Measurements from ENCODE around the gene PKLR.

PKLR gene

DNA sequence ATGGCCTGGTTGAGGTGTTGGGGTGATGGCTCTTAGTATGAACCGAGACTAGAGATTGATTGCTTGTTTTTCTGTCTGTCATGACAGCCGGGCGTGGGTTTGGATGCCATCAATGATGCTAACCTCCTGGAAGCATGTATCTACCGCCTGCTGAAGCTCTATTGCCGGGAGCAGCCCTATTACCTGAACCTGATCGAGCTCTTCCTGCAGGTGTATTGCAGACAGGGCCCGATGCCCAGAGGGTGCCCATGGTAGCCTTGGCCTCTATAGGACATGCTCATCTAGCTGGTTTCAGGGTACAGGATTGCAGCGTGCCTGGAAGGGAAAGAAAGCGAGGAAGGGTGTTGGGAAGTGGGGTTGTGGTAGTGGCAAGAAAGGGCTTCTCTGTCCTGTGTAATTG is 16.8 kb upstream of the PKLR start:
- H3K9ac ChIP-seq (ENCODE audit: low read length) = no peak overlapping the region
- H3K27me3 ChIP-seq (ENCODE audit: control insufficient read depth, insufficient read depth, low read length) = peaks cover 9% of the 10 kb centered on the region; the same call in 1 of the 2 replicates
- no peaks in the 10 kb centered on the region for H3K9me3 ChIP-seq (ENCODE audit: control insufficient read depth, insufficient read depth, low read depth, low read length)
- peaks cover 58% of the 10 kb centered on the region for H3K36me3 ChIP-seq (ENCODE audit: control insufficient read depth, insufficient read depth, low read length)
- H3K4me1 ChIP-seq (ENCODE audit: control insufficient read depth, insufficient read depth, low read length) = peaks cover 21% of the 10 kb centered on the region
- no peak overlapping the region for H3K4me3 ChIP-seq (ENCODE audit: low read depth, low read length)
- H3K27ac ChIP-seq (ENCODE audit: low read depth, low read length) = no peak overlapping the region

DNA sequence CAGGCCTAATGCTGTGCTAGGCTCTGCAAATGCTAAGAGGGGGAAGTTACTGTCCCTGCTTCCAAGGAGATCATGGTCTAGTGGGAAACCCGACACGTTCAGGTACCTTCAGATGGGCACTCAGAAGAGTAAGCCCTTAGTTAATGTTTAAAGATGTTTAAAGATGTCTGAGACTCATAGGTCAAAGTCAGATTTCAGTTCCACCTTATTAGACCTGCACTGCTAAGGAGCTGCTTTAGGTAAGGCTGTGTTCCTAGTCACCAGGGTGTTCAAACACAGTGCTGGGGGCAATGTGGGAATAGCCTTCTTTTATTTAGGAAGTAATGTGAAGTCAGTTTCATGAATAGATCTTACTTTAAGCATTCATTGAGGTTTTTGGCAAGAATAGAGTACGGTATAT is 15.7 kb upstream of the PKLR start:
- peaks cover 14% of the 10 kb centered on the region for H3K4me1 ChIP-seq (ENCODE audit: control insufficient read depth, insufficient read depth, low read length)
- H3K36me3 ChIP-seq (ENCODE audit: control insufficient read depth, insufficient read depth, low read length) = peaks cover 68% of the 10 kb centered on the region
- no peak overlapping the region for H3K4me3 ChIP-seq (ENCODE audit: low read depth, low read length)
- no peak overlapping the region for H3K27ac ChIP-seq (ENCODE audit: low read depth, low read length)
- H3K27me3 ChIP-seq (ENCODE audit: control insufficient read depth, insufficient read depth, low read length) = peaks cover 6% of the 10 kb centered on the region; the same call in 1 of the 2 replicates
- no peaks in the 10 kb centered on the region for H3K9me3 ChIP-seq (ENCODE audit: control insufficient read depth, insufficient read depth, low read depth, low read length)
- H3K9ac ChIP-seq (ENCODE audit: low read length) = no peak overlapping the region

DNA sequence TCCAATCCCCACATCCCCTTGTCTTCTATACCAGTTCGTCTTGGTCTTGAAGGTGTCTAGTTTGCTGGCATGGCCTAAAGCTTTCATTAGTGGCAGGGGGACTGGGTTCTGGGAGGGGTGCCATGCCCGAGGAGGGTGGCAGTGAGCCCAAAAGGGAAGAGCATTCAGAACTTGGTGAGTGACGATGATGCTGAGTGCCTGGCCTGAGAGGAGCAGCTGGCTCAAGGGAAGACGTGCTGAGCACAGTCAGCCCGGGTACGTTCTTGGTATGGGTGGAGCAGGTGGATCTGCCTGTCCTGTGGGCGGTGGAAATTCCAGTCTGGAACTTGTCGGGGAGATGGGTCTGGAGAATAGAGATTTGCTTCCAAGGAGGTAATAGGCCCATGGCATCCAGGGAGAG is 12.0 kb upstream of the PKLR start:
- Histone ChIP-seq H3K27ac (ENCODE audit: low read depth, low read length) (no peak overlapping the region), H3K27me3 (ENCODE audit: control insufficient read depth, insufficient read depth, low read length) (no peaks in the 10 kb centered on the region), H3K9me3 (ENCODE audit: control insufficient read depth, insufficient read depth, low read depth, low read length) (no peaks in the 10 kb centered on the region), H3K4me3 (ENCODE audit: low read depth, low read length) (no peak overlapping the region), H3K36me3 (ENCODE audit: control insufficient read depth, insufficient read depth, low read length) (peaks cover 73% of the 10 kb centered on the region), H3K9ac (ENCODE audit: low read length) (no peak overlapping the region), H3K4me1 (ENCODE audit: control insufficient read depth, insufficient read depth, low read length) (peaks cover 8% of the 10 kb centered on the region)

DNA sequence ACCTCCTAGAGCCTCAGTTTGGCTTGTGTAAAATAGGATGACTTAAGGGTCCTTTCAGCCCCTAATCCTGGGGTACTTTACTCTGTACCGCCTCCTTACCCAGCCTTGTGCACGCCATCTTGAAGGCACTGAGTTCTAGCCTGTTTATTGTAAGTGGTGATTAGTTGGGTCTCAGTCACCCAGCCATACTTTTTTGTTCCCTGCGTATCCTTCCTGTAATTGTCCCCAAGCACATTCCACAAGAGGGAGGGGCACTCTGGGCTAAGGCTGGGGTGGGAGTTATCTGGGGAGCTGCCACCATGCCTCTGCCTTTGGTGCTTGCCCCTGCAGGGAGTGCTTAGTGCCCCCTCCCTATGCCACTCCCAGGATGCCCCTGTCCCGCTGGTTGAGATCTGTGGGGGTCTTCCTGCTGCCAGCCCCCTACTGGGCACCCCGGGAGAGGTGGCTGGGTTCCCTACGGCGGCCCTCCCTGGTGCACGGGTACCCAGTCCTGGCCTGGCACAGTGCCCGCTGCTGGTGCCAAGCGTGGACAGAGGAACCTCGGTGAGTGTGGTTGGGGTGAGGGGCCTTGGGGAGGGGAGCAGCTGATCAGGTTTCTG is 8.3 kb upstream of the PKLR start:
- peaks cover 13% of the 10 kb centered on the region for H3K4me1 ChIP-seq (ENCODE audit: control insufficient read depth, insufficient read depth, low read length)
- H3K27me3 ChIP-seq (ENCODE audit: control insufficient read depth, insufficient read depth, low read length) = no peaks in the 10 kb centered on the region
- peak overlapping the region; percentile 79 for H3K4me3 ChIP-seq (ENCODE audit: low read depth, low read length)
- H3K36me3 ChIP-seq (ENCODE audit: control insufficient read depth, insufficient read depth, low read length) = peaks cover 47% of the 10 kb centered on the region
- peak overlapping the region; percentile 94 for H3K9ac ChIP-seq (ENCODE audit: low read length)
- peak overlapping the region; percentile 80; the same call in 1 of the 2 replicates for H3K27ac ChIP-seq (ENCODE audit: low read depth, low read length)
- no peaks in the 10 kb centered on the region for H3K9me3 ChIP-seq (ENCODE audit: control insufficient read depth, insufficient read depth, low read depth, low read length)

DNA sequence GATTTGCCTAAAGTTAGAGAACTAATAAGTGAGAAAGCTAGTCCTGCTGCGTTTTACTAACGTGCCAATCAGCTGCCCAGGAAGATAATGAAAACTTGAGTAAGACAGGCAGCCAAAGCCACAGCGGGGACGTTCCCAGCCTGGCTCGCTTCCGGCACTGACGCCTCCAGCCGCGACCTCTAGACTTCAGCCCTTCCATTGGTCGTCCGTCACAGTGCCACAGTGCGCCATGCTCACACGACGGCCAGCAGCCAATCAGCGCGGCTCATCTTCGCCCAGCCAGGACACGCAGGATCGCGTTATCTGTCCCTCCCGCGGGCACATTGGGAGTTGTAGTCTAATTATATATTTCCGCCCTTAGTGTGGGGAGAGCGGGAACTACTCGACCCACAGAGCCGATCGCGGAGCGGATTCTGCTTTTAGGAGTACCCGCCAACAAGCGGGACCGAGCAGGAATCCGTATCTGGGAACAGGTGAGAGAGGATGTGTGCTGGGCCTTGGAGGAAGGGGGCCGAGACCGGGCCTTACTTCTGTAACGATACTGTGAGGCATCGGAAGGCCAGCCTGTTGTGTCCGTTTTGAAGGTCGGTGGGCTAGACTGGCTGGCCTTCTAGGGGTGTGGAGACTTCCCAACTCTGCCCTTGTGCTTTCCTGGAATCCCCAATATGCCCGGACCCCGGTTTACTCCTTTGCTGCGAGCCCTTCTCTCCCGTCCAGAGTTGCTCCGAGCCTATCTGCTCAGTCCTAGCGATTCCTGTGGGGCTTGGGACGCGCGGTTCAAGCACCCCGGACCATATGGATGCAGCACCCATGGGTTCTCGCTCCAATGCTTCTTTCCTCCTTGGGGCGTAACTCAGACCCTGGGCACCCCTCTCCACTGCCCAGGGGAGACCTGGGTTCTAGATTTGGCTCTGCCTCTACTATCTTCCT is 7.5 kb upstream of the PKLR start, which contains the start of gene FDPS:
TSS of gene FDPS (plus strand) at position 374 of the 930 bp plus-strand sequence. CDS start 924 bp downstream, outside the sequence.
- Histone ChIP-seq H3K27ac (ENCODE audit: low read depth, low read length) (peak within 1 kb of the TSS; percentile 80; the same call in 1 of the 2 replicates), H3K27me3 (ENCODE audit: control insufficient read depth, insufficient read depth, low read length) (no peaks in the 10 kb centered on the region), H3K9me3 (ENCODE audit: control insufficient read depth, insufficient read depth, low read depth, low read length) (no peaks in the 10 kb centered on the region), H3K4me1 (ENCODE audit: control insufficient read depth, insufficient read depth, low read length) (peaks cover 13% of the 10 kb centered on the region), H3K36me3 (ENCODE audit: control insufficient read depth, insufficient read depth, low read length) (peaks cover 40% of the 10 kb centered on the region), H3K4me3 (ENCODE audit: low read depth, low read length) (peak within 1 kb of the TSS; percentile 79), H3K9ac (ENCODE audit: low read length) (peak within 1 kb of the TSS; percentile 94)

DNA sequence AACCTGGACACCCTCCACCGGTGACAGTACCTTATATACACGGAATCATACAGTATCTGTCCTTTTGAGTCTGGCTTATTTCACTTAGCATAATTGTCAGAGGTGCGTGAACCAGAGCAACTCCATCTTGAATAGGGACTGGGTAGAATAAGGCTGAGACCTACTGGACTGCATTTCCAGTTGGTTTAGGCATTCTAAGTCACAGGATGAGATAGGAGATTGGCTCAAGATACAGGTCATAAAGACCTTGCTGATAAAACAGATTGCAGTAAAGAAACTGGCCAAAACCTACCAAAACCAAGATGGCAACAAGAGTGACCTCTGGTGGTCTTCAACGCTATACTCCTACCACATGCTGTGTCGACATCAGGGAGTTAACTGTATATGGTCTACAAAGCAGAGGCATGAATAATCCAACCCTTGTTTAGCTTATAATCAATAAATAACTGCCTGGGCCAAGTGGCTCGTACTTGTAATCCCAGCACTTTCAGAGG is 6.1 kb upstream of the PKLR start:
- Histone ChIP-seq H3K9ac (ENCODE audit: low read length) (no peak overlapping the region), H3K4me3 (ENCODE audit: low read depth, low read length) (no peak overlapping the region), H3K27me3 (ENCODE audit: control insufficient read depth, insufficient read depth, low read length) (no peaks in the 10 kb centered on the region), H3K36me3 (ENCODE audit: control insufficient read depth, insufficient read depth, low read length) (peaks cover 27% of the 10 kb centered on the region), H3K9me3 (ENCODE audit: control insufficient read depth, insufficient read depth, low read depth, low read length) (no peaks in the 10 kb centered on the region), H3K27ac (ENCODE audit: low read depth, low read length) (no peak overlapping the region), H3K4me1 (ENCODE audit: control insufficient read depth, insufficient read depth, low read length) (peaks cover 13% of the 10 kb centered on the region)

DNA sequence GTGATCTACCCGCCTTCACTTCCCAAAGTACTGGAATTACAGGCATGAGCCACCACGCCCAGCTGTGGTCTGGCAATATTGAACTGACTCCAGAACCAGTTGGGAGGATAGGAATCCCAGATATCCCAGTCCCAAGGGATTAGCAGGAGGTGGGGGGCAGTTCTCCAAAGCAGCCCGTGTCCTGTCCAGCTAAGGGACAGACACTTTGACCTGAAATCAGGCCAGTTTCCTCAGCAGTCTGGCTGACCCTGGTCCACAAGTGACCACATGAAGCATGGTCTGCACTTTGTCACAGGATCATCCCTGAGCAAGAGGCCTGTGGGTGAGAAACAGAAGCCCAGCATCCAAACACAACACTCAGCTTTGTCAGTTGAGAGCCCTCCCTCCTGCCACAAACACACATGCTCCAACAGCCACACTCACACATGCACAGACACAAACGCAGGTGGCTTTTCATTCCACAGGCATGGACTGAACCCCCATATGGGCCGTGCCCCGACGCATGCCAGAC is 4.7 kb upstream of the PKLR start:
- Histone ChIP-seq H3K9me3 (ENCODE audit: control insufficient read depth, insufficient read depth, low read depth, low read length) (no peaks in the 10 kb centered on the region), H3K36me3 (ENCODE audit: control insufficient read depth, insufficient read depth, low read length) (peaks cover 17% of the 10 kb centered on the region), H3K27me3 (ENCODE audit: control insufficient read depth, insufficient read depth, low read length) (no peaks in the 10 kb centered on the region), H3K4me1 (ENCODE audit: control insufficient read depth, insufficient read depth, low read length) (peaks cover 13% of the 10 kb centered on the region), H3K27ac (ENCODE audit: low read depth, low read length) (no peak overlapping the region), H3K4me3 (ENCODE audit: low read depth, low read length) (no peak overlapping the region), H3K9ac (ENCODE audit: low read length) (no peak overlapping the region)

DNA sequence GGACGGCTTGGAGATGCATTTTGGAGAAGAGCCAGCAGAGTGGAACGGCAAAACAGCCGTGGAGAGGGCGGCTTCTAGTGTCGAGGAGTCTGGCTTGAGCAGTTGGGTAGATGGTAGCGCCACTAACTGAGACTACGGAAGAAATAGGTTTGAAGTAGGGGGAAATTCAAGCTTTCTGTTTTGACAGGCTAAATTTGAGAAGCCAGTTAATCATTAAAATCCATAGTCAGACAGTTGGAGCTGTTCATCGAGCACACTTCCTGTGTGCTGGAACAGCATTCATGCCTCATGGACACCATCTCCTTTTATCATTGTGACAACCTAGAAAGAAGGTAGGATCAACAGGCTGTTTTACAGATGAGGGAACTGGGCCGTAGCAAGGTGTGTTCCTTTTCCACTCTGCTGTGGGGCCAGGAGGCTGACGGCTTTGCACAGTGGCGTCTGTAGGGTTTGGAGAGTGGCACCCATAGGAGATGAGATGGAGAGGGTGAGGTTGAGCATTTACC is 3.4 kb upstream of the PKLR start:
- Histone ChIP-seq H3K36me3 (ENCODE audit: control insufficient read depth, insufficient read depth, low read length) (0 out of 2 replicates have a peak, but pooled peaks cover 6% of the 10 kb centered on the region), H3K4me1 (ENCODE audit: control insufficient read depth, insufficient read depth, low read length) (peaks cover 8% of the 10 kb centered on the region), H3K4me3 (ENCODE audit: low read depth, low read length) (no peak overlapping the region), H3K9ac (ENCODE audit: low read length) (no peak overlapping the region), H3K27me3 (ENCODE audit: control insufficient read depth, insufficient read depth, low read length) (no peaks in the 10 kb centered on the region), H3K27ac (ENCODE audit: low read depth, low read length) (no peak overlapping the region), H3K9me3 (ENCODE audit: control insufficient read depth, insufficient read depth, low read depth, low read length) (no peaks in the 10 kb centered on the region)

DNA sequence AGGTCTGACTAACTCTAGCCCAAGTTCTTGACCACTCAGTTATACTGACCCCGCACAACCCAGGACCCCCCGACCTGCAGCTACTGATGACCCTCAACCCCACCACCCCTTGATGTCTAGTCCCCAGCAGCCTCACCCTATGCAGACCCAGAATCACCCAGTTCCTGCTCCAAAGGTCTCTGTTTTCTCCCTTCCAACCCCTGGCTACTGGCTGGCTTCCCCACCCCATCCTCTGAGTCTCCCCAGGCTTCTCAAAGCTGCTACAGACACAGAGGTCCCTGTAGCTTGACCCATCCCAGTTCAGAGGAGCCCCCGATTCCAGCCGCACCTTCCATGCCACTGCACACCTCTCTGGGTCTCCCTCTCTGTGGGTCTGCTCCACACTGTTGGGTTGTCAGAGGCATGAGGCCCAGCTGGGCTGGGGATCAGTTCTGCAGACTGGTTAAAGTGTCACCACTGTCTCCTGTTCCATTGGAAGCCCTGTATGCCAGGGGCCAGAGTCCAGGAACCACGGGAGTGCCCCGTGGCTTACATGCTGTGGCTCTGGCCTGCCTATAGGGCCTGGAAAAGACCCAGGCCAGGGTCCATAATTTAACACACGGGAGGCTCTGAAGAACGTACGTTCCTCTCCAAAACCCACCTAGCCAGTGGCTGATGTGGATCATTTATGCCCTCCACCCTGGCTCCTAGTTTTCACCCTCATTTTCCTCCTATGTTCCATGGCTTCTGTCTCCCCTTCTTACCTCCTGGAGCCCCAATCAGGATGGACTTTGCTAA is 497 bp downstream of the PKLR start:
- Histone ChIP-seq H3K4me3 (ENCODE audit: low read depth, low read length) (no peak overlapping the region), H3K9ac (ENCODE audit: low read length) (no peak overlapping the region), H3K9me3 (ENCODE audit: control insufficient read depth, insufficient read depth, low read depth, low read length) (no peaks in the 10 kb centered on the region), H3K27me3 (ENCODE audit: control insufficient read depth, insufficient read depth, low read length) (peaks cover 15% of the 10 kb centered on the region), H3K4me1 (ENCODE audit: control insufficient read depth, insufficient read depth, low read length) (peaks cover 2% of the 10 kb centered on the region; the same call in 1 of the 2 replicates), H3K27ac (ENCODE audit: low read depth, low read length) (no peak overlapping the region), H3K36me3 (ENCODE audit: control insufficient read depth, insufficient read depth, low read length) (no peaks in the 10 kb centered on the region)

DNA sequence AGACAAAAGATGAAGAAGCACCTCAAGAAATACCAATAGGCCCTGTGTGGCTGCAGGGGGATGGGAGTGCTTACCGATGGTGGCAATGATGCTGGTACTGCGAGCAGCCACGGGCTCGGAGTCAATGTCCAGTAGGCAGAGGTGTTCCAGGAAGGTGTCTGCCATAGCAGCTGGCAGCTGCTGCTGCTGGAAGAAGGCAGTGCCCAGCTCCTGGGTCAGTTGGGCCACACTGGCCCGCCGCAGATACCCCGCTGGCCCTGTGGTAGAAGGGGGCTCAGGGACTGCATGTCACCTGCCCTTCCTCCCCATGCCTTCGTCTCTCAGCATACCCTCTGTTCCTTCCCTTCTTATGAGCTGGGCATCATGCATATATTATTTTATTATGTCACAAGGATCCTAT is 1.2 kb downstream of the PKLR start:
- no peak overlapping the region for H3K27ac ChIP-seq (ENCODE audit: low read depth, low read length)
- no peak overlapping the region for H3K4me3 ChIP-seq (ENCODE audit: low read depth, low read length)
- no peak overlapping the region for H3K9ac ChIP-seq (ENCODE audit: low read length)
- no peaks in the 10 kb centered on the region for H3K36me3 ChIP-seq (ENCODE audit: control insufficient read depth, insufficient read depth, low read length)
- H3K4me1 ChIP-seq (ENCODE audit: control insufficient read depth, insufficient read depth, low read length) = 0 out of 2 replicates have a peak, but pooled peaks cover 5% of the 10 kb centered on the region
- H3K9me3 ChIP-seq (ENCODE audit: control insufficient read depth, insufficient read depth, low read depth, low read length) = no peaks in the 10 kb centered on the region
- H3K27me3 ChIP-seq (ENCODE audit: control insufficient read depth, insufficient read depth, low read length) = peaks cover 22% of the 10 kb centered on the region

Data from HUES6 (cell line).